H1 (cell line): ENCODE measurements around the gene CST4. TPM values are rescaled to one million over a fixed set of nuclear protein-coding genes. Genes with fewer than 3 reads are reported as not detected.

Source experiments
- EP300 ChIP-seq, 2 experiments: IDR thresholded peaks; 1 replicate in 1 of 2; 2 replicates in 1 of 2; pipeline ENCODE4 v1.6.1; 2011 to 2012; ENCODE audit warnings: low read depth in 2 of 2, low read length in 2 of 2, mild to moderate bottlenecking in 2 of 2, borderline replicate concordance in 1 of 2, inconsistent platforms in 1 of 2, moderate library complexity in 1 of 2
- HDAC2 ChIP-seq, 2 experiments: fragments of 300-600 bp in 1 of 2; sonication (generic) in 1 of 2; IDR thresholded peaks; 2 replicates each; pipeline ENCODE4 v1.6.1; 2011 to 2012; ENCODE audit warnings: low read depth in 2 of 2, low read length in 2 of 2, mild to moderate bottlenecking in 2 of 2, moderate library complexity in 2 of 2, borderline replicate concordance in 1 of 2, inconsistent platforms in 1 of 2
- MAFK ChIP-seq: IDR thresholded peaks from 2 replicates; pipeline ENCODE4 v1.6.1; 2012; ENCODE audit warnings: low read depth, mild to moderate bottlenecking, improper control_type of control experiment, low read length
- SP1 ChIP-seq: IDR thresholded peaks from 2 replicates; pipeline ENCODE4 v1.6.1; 2011; ENCODE audit warnings: low read depth, low read length
- polyA plus RNA-seq, 7 experiments: library from polyadenylated mRNA; depleted of rRNA in 3 of 7; stranded (reverse) in 5 of 7; unstranded in 2 of 7; fragments of >200 nt in 5 of 7; fragments of 200-250 nt in 2 of 7; gene quantifications; 1 replicate in 5 of 7; 2 replicates in 1 of 7; 4 replicates in 1 of 7; pipeline versions ENCODE4 v1.2.1 to v1.2.3, GENCODE V29; 2011 to 2013; ENCODE audit warnings: missing spikeins in 2 of 7, mixed read lengths in 2 of 7
- total RNA-seq: library from RNA; stranded (reverse); fragmentation: NEBNext Ultra II Directional; extraction: Animal tissue kit (Norgen Biotek cat#: 25700); gene quantifications from 2 replicates; pipeline ENCODE4 v1.2.1, GENCODE V29; 2021

CST4 gene
- total and polyA plus RNA-seq, 2 of the 8 experiments (the other 6 are each of a cell fraction or from before 2014, with no cell fraction given): not detected

DNA sequence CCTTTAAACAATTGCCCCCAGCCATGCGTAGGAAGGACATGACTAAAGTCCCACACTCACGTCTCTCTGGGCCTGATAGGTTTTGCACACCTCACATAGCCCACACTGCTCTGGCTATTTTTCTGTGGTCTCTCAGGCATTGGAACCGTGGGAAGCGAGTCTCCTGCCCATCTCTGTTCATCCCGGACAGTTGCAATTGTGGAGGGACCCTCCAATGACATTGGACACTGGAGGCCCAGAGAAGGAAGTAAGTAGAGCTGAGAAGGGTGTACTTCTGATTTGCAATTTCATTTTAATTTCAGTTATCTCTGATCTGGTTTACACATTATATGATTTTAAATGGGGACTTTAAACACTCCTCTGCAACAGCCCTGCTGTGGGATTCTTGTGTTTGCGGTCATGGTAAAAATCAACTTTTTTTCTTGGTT lies 27.8 kb downstream of the CST4 start (continued):
- TF ChIP-seq HDAC2 (IDR thresholded peaks at IDR 0.05; ENCODE audit: borderline replicate concordance in 1 of 2, low read depth in 2 of 2, low read length in 2 of 2) (no peak), EP300 (IDR thresholded peaks at IDR 0.05; ENCODE audit: borderline replicate concordance in 1 of 2, low read depth in 2 of 2, low read length in 2 of 2) (no peak), MAFK (no peak), SP1 (no peak)
